ENCODE measurements around the gene DOCK4.

The DOCK4 gene

GRCh38 chr7:112079673-112080072, 126.5 kb downstream of the DOCK4 start:
- DNase-seq (ENCODE audit: low spot score) (no peak), FAIRE-seq (no peak)

- no peak for DNase-seq (ENCODE audit: low spot score)
- FAIRE-seq: no peak
Observed at GRCh38 chr7:112079122-112079521, 127.1 kb downstream of the DOCK4 start.

GRCh38 chr7:112076324-112076723, 129.9 kb downstream of the DOCK4 start:
- no peak for FAIRE-seq
- DNase-seq (ENCODE audit: low spot score): no peak

DNA sequence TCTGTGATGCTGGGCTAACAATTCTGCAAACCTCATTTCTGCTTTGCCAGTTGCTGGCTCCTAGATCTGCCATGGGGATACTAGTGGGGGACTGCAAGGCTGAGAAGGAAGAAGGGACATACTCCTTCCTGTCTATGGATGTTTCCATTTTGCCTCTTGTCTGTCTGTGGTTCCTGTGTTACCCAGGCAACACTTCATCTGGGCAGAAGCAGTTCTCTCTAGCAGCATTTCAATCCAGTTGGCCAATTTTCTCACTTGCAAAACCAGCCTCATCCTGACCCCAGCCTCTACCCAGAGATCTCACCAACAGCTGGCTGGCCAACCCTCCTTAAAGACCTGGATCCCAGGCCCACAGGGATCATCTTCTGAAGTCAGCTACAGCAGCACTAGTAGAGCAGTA, 131.7 kb downstream of the DOCK4 start:
- FAIRE-seq: no peak

DNA sequence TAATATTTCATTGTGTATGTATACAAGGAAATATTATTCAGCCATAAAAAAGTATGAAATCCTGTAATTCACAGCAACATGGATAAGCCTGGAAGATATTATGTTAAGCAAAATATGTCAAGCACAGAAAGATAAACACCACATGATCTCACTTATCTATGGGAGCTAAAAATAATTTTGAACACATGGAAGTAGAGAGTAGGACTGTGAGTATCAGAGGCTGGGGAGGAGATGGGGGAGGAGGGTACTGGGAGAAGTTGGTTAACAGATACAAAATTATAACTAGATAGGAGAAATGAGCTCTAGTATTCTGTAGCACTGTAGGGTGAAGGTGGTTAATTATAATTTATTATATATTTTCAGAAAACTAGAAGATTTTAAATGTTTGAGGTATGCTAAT, 132.7 kb downstream of the DOCK4 start:
- FAIRE-seq: no peak
- DNase-seq (ENCODE audit: low spot score): no peak

More for the DNA sequence above, 131.7 kb downstream of the DOCK4 start:
- no peak for DNase-seq (ENCODE audit: low spot score)

DNA sequence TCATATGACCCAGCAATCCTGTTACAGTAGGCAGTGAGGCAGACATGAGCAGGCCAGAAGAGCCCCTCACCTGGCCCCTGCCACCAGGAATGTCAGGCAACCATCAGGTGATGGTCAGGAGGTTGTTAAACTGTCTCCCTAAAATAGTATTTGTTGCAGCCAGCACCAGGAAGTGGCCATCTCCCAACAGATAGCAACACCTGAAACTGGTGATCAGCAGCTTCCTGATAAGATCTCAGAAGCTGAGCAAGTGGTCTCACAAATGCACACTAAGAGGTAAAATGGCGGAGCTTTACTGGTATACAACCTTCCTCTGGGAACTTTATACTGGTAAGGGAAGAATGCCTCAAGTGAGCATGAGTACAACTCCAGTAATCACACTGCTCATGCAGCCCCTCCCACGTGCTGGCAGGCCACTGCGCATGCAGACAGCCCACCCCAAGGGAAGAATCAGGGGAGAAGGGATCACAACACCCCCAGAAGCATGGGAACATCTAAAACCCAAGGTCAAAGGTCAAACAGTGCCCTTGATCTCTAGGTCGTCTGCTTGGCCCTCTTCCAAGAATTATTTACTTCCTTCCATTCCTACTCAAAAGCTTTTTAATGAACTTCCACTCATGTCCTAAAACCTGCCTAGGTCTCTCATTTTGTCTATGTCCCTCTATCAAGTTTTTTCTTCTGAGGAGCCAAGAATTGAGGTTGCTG, 133.5 kb downstream of the DOCK4 start:
- DNase-seq (ENCODE audit: low spot score): no peak
- FAIRE-seq: no peak

DNA sequence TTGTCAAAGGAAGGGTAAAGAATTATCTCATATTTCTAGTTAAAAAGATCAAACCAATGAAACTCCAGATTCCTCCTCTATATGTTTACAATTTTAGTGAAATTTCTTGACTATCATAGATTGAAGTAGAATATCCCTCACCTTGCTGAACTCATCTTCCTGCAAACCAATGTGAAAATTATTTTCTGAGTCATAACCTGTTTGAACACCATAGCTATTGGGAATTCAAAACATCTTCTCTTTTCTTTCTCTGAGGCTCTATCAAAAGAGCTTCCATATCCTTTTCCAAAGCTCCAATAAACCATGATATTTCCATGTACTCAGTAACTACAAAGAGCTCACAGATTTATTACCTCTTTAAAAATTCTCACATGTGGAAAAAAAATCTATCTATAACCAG, 134.3 kb downstream of the DOCK4 start:
- DNase-seq (ENCODE audit: low spot score): no peak
- FAIRE-seq: peak; percentile 2

DNA sequence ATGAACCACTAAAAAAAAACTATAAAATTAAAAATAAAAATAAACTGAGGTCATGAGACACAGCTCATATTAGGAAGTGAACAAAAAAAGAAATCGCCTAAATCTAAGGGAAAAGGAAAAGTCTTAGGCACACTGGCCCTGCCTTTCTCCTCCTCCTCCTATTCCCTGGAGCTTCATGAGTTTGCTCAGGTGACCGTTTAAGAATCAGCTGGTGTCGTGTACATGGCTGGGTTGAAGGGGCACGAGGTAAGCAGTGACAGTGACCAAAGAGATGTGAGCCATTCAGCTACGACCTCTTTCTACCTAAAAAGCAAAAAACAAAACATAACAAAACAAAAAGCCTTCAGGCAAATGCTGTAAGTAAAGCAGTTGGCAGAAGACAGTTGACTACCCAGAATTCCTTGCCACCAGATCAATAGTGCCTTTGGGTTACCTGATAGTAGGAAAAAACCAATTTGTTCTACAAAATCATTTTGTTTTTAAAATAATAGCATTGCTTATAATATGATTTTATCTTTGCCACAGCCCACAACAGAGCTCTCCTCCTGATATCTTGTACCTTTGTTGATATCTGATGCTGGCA, 135.4 kb downstream of the DOCK4 start:
- DNase-seq (ENCODE audit: low spot score) (no peak), FAIRE-seq (no peak)

DNA sequence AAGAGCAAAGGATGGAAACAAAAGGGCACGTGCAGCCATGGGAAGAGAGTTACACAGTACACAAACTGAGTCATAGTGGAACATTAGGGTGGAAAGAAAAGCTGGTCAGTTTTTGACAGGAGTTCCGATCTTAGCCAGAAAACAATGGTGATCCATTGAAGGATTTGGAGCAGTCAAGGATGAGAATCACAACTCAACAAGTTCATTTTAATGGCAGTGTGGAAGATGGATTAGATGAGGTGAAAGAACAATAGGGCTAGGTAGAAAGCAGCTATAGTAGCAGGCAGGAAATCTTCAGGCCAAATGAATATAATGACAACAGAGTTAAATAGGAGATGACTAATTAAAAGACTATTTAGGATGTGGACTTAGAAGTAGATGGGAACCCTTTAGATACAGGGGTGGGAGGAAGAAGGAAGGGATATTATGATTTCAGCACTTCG, 136.3 kb downstream of the DOCK4 start:
- FAIRE-seq: peak; percentile 17
- DNase-seq (ENCODE audit: low spot score): peak; percentile 64

- FAIRE-seq: no peak
- no peak for DNase-seq (ENCODE audit: low spot score)
Observed at GRCh38 chr7:112068967-112069366, 137.2 kb downstream of the DOCK4 start.

GRCh38 chr7:112067632-112068540, 138.3 kb downstream of the DOCK4 start:
- DNase-seq (ENCODE audit: low spot score) (peak; percentile 69), FAIRE-seq (no peak)

DNA sequence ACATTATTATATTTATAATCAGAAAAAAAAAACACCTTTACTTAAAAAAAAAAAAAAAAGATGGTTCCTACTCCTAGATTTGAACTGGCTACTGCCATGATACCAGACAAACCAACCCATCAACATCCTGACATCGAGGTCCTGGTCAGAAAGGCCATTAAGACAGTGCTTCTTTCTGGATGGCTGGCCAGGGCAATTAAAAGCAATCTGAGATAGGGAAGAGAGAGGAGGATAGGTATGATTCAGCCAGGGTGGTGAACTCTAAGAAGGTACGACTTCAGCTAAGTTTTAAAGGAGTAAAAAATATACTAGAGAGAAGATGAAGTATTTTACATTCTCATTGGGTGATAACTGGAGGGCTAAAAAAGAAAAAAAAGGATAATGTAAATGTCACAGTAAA, 139.0 kb downstream of the DOCK4 start:
- DNase-seq (ENCODE audit: low spot score): peak; percentile 74
- peak; percentile 96 for FAIRE-seq

DNA sequence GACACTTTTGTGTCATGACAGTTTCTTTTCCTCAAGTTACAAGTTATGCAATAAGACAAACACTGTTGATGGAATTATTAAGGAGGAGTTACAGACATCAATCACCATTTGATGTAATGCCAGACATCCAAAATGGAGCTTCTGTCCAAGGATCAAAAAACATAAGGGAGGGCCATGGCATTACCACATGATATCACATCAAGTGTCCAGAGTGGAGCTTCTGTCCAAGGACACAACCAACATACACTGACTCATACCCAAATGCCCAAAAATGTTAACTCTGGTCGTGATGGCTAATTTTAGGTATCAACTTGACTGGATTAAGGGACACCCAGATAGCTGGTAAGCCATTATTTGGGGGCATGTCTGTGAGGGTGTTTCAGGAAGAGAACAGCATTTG, 140.4 kb downstream of the DOCK4 start:
- no peak for DNase-seq (ENCODE audit: low spot score)
- no peak for FAIRE-seq

- DNase-seq (ENCODE audit: low spot score) (peak; percentile 14), FAIRE-seq (peak; percentile 63)
Observed at GRCh38 chr7:112064627-112065385, 141.4 kb downstream of the DOCK4 start.

- DNase-seq (ENCODE audit: low spot score): no peak
- FAIRE-seq: no peak
Observed at GRCh38 chr7:112063974-112064373, 142.2 kb downstream of the DOCK4 start.

DNA sequence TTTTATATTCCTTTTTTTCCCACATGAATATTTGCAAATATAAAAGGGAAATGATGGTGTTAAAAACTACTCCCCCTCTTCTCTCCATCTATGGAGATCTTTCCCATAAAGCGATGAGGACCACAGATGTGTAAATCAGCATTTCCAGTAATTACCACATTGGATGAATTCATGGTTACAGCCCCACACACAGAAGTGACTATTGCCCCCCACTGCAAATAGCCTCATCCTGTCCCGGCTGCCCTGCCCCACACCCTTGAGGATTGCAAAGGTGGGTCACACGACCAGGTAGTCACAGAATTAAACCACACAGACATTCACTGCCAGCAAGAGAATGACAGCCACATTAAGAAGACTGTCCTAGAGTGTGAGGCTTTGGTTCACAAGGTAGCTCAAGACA, 145.1 kb downstream of the DOCK4 start:
- no peak for FAIRE-seq
- DNase-seq (ENCODE audit: low spot score): no peak

- FAIRE-seq: no peak
- no peak for DNase-seq (ENCODE audit: low spot score)
Observed at GRCh38 chr7:112060625-112061024, 145.6 kb downstream of the DOCK4 start.

- DNase-seq (ENCODE audit: low spot score) (no peak), FAIRE-seq (no peak)
Observed at GRCh38 chr7:112059675-112060074, 146.5 kb downstream of the DOCK4 start.

DNA sequence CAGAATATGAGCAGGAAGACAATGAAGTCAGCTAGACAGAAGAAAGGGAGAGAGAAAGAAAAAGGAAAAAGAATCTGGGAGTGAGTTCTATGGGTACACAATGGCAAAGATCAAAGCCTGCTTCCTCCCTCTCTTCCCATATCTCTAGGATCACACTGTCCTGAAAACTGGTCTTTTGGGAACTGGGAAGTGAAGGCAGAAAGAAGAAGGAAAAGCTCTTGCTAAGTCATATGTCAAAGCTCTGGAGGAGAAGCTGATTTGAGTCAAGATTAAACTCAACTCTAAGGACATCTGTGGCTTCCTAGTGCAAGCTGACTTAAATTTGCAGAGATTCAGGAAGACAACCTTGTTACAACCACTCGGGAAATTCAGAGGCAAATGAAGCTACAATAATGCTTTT, 147.5 kb downstream of the DOCK4 start:
- DNase-seq (ENCODE audit: low spot score) (no peak), FAIRE-seq (no peak)

- DNase-seq (ENCODE audit: low spot score): peak; percentile 39
- no peak for FAIRE-seq
Observed at GRCh38 chr7:112056409-112056808, 149.8 kb downstream of the DOCK4 start.

DNA sequence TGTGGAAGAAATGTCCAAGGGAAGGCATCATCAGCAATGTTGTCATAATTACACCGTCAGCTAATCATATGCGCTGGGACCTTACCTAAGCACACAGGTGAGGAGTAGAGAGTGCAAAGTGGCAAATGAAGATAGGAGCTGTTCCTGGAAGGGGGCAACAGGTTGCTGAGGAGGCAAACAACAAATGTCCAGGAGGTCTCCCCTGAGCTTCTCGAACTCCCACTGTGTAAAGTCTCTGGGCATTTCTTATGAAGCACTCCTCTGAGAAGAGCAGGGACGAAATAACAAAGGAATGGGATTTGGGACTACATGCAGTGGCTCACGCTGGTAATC, 152.5 kb downstream of the DOCK4 start:
- no peak for DNase-seq (ENCODE audit: low spot score)
- no peak for FAIRE-seq

Data from RCC 7860 (cell line).